GM12878 (cell line): Measurements from ENCODE around the gene LRRC15.

Source experiments
- ATF3 ChIP-seq: IDR thresholded peaks from 2 replicates; pipeline ENCODE4 v1.6.1; 2011; ENCODE audit warnings: low read depth, mild to moderate bottlenecking, low read length, moderate library complexity, borderline replicate concordance; ENCODE audit errors: extremely low read depth
- CREB1 ChIP-seq: IDR thresholded peaks from 2 replicates; pipeline ENCODE4 v1.6.1; 2012; ENCODE audit warnings: low read depth, mild to moderate bottlenecking, inconsistent platforms
- CTCF ChIP-seq, 3 experiments: IDR thresholded peaks in 2 of 3; conservative IDR thresholded peaks in 1 of 3; 2 replicates each; pipeline ENCODE4 v1.5.1; 2011; ENCODE audit warnings: low read depth in 3 of 3, low read length in 3 of 3, mild to moderate bottlenecking in 3 of 3, control low read depth in 2 of 3, moderate library complexity in 2 of 3, inconsistent platforms in 1 of 3, mixed read lengths in 1 of 3; ENCODE audit not compliant: control insufficient read depth in 2 of 3, insufficient read depth in 1 of 3; ENCODE audit errors: extremely low read depth in 1 of 3
- FOXM1 ChIP-seq: IDR thresholded peaks from 2 replicates; pipeline ENCODE4 v1.6.1; 2012; ENCODE audit warnings: low read depth, mild to moderate bottlenecking, inconsistent platforms, low read length, moderate library complexity
- KAT2A ChIP-seq: conservative IDR thresholded peaks from 2 replicates; pipeline ENCODE4 v1.6.1; 2011; ENCODE audit warnings: low read depth, low read length; ENCODE audit not compliant: control insufficient read depth
- MYC ChIP-seq: IDR thresholded peaks from 2 replicates; pipeline ENCODE4 v1.6.1; 2011; ENCODE audit warnings: mild to moderate bottlenecking, low read length, moderate library complexity, inconsistent platforms; ENCODE audit not compliant: insufficient read depth, insufficient replicate concordance, insufficient read length, severe bottlenecking
- NFXL1 ChIP-seq: fragments of 450-650 bp; IDR thresholded peaks from 2 replicates; pipeline ENCODE4 v1.6.1; 2017; ENCODE audit warnings: antibody characterized with exemption, mild to moderate bottlenecking, borderline replicate concordance
- POU2F2 ChIP-seq: IDR thresholded peaks from 3 replicates; pipeline ENCODE4 v1.6.1; 2011; ENCODE audit warnings: low read depth, mild to moderate bottlenecking, low read length, borderline replicate concordance
- REST ChIP-seq: IDR thresholded peaks from 2 replicates; pipeline ENCODE4 v1.6.1; 2012; ENCODE audit warnings: mild to moderate bottlenecking, low read depth, low read length
- SMC3 ChIP-seq: IDR thresholded peaks from 2 replicates; pipeline ENCODE4 v1.6.1; 2011; ENCODE audit warnings: low read length, improper control_type of control experiment, borderline replicate concordance
- ZBTB40 ChIP-seq: fragments of 450-650 bp; IDR thresholded peaks from 2 replicates; pipeline ENCODE4 v1.6.1; 2016; ENCODE audit warnings: mild to moderate bottlenecking, moderate library complexity, borderline replicate concordance
- ZNF274 ChIP-seq: IDR thresholded peaks from one replicate; pipeline ENCODE4 v1.8.0; 2011; ENCODE audit not compliant: insufficient read length, insufficient read depth
- TF ChIP-seq, protein P1 (sequence below): IDR thresholded peaks from 2 replicates; pipeline ENCODE4 v1.6.1; 2011; ENCODE audit warnings: mild to moderate bottlenecking, low read depth, low read length, moderate library complexity; ENCODE audit not compliant: insufficient replicate concordance

GRCh38 chr3:194401868-194402329, 32.4 kb upstream of the LRRC15 start:
- TF ChIP-seq REST: no peak
- TF ChIP-seq NFXL1: no peak
- no peak for TF ChIP-seq MYC
- TF ChIP-seq, protein P1, sequence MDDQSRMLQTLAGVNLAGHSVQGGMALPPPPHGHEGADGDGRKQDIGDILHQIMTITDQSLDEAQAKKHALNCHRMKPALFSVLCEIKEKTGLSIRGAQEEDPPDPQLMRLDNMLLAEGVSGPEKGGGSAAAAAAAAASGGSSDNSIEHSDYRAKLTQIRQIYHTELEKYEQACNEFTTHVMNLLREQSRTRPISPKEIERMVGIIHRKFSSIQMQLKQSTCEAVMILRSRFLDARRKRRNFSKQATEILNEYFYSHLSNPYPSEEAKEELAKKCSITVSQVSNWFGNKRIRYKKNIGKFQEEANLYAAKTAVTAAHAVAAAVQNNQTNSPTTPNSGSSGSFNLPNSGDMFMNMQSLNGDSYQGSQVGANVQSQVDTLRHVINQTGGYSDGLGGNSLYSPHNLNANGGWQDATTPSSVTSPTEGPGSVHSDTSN: no peak
- no peak for TF ChIP-seq ZBTB40
- no peak for TF ChIP-seq KAT2A
- no peak for TF ChIP-seq FOXM1
- no peak for TF ChIP-seq CTCF (IDR thresholded peaks at IDR 0.05 in 2 of 3, conservative IDR thresholded peaks at IDR 0.05 in 1 of 3; ENCODE audit: control insufficient read depth in 2 of 3, extremely low read depth in 1 of 3, insufficient read depth in 1 of 3, low read depth in 3 of 3, low read length in 3 of 3)
- no peak for TF ChIP-seq SMC3
- no peak for TF ChIP-seq ATF3
- TF ChIP-seq CREB1: no peak
- no peak for TF ChIP-seq ZNF274
- TF ChIP-seq POU2F2: no peak
